Measurements from ENCODE around the gene NELFB.

Gene NELFB

DNA sequence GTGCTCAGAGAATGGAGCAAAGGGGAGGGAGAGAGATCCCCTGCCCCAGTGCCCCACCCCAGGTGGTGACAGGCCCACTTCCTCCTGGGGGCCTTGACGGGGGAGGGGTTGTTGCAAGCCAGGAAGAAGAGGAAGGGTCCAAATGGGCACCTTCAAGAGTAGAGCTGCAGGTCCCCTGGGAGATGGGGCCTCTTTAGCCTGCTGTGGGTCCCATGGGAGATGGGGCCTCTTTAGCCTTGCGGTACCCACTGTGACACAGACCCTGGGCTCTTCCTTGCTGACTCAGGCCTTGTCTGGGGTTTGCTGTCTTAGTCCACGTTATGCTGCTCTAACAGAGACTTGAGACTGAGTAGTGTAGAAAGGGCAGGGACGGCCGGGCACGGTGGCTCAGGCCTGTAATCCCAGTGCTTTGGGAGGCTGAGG, 12.8 kb downstream of the NELFB start:
- DNase-seq (ENCODE audit: low spot score) (no peak), FAIRE-seq (no peak)

- no peak for FAIRE-seq
- DNase-seq (ENCODE audit: low spot score), result no peak
Observed at GRCh38 chr9:137268538-137269201, 13.5 kb downstream of the NELFB start.

DNA sequence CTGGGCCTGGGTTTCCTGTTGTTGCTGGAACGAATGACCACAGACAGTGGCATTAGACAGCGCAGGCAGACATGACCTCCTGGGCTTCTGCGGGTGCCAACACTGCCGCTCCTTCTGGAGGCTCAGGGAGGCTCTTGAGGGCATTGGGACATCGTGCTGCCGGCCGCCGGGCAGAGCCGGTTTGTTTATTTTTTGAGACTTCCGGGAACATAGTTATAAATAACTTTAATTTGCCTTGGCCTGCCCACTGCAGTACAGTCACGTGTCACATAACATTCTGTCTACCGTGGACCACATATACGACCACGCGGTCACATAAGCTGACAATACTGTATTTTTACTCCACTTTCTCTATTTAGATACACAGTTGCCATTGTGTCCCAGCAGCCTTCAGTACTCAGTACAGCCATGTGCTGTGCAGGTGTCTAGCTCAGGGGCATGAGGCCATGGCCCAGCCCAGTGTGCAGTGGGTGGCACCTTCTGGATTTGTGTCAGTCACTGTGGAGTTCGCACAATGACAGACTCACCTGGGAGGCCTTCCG, 14.2 kb downstream of the NELFB start:
- no peak for FAIRE-seq

DNA sequence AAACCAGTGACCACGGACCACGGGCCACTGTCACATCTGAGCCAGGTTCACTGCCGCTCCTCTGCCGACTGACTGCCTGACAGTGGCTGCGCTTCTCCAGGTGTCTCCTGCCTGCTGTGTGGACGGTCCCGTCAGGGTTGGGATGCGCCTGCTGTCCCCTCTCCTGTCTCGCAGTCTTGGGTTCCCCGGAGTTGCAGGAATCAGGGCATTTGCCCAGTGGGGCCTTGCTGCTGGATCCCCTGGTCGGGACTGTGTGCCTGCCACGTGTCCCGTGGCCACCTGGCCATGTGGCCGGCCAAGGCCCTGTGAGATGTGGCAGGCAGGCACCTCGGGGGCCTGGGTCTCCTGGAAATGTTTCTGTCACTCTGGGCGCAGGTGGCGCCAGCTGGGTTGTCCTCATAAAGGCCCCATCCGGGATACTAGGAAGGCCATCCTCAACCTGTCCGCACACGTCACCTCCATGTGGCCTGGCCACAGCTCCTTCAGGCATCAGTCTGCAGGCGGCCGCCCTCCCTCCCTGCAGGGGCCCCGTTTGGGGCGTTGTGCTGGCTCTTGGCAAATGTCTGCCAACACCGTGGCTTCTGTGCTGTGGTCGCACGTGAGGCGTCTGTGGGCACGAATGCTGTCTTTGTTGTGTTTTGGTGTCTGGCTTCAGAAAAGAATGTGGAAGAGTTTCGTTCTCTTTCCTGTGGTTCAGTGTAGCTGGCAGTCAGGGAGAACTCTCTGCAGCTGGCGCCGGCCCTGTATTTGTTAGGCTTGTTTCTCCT, 16.0 kb downstream of the NELFB start:
- no peak for DNase-seq (ENCODE audit: low spot score)

More for the DNA sequence above, 14.2 kb downstream of the NELFB start:
- no peak for DNase-seq (ENCODE audit: low spot score)

DNA sequence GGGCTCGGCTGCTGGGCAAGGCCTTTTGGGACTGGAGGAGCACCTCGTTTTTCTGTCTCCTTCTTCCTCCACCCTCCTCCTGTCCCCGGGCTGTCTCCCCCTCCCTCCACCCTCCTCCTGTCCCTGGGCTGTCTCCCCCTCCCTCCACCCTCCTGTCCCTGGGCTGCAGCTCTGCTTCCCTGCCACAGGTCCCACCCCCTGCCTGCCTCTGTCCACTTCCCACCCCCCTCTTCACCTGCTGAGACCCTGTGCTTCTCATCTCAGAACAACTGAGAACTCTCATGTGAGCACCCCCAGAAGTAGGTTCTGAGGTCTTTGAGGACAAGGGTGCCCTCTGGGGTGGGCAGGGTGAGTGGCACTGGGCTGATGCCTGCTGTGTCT, 16.6 kb downstream of the NELFB start:
- FAIRE-seq, result no peak
- DNase-seq (ENCODE audit: low spot score), result no peak

More for the DNA sequence above, 16.0 kb downstream of the NELFB start:
- no peak for FAIRE-seq

GRCh38 chr9:137272241-137273094, 17.3 kb downstream of the NELFB start:
- FAIRE-seq (no peak), DNase-seq (ENCODE audit: low spot score) (no peak)

DNA sequence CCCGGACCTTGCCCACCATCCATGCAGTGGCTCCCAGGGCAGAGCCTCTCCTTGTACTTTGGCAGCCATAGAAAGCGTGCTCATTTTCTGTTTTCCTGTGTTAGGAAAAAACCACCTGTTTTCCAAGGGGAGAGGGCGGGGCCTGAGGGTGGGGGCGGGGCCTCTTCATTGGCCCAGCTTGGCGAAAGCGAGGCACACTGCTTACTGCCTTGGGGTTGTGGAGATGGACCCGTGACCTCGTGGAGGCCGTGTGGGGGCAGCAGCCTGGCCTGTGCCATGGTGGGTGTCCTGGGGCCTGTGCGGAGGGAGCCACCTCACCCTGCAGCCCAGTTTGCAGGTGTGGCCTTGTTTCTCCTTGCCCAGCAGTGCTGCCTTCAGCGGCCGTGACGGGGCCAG, 18.0 kb downstream of the NELFB start:
- DNase-seq (ENCODE audit: low spot score), result no peak

DNA sequence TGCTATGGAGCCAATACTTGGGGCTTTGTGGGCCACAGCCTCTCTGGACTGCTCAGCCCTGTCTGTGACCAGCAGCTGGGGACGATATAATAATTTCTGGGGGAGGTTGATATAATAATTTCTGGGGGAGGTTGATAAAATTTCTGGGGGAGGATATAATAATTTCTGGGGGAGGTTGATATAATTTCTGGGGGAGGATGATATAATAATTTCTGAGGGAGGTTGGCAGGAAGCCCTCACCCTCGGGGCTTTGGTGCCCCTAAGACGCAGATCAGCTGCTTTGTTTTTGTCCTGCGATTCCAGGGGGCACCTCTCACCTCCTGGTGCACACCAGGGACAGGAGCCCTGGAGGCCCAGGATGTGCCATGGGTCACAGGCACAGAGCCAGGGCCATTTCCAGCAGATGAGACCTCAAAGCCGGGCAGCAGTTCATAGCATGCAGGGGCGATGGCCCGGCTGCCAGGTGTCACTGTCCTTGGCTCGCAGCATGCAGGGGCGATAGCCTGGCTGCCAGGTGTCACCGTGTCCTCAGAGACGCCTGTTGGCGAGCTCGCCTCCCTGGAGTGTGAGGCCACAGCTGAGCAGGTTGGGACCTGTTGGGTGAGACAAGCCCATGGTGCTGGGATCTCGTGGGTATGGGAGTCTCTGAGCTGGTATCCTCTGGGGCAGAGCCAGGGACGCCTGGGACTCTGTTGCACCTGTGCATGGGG, 18.6 kb downstream of the NELFB start:
- FAIRE-seq (no peak), DNase-seq (ENCODE audit: low spot score) (no peak)

More for the DNA sequence above, 18.0 kb downstream of the NELFB start:
- no peak for FAIRE-seq

DNA sequence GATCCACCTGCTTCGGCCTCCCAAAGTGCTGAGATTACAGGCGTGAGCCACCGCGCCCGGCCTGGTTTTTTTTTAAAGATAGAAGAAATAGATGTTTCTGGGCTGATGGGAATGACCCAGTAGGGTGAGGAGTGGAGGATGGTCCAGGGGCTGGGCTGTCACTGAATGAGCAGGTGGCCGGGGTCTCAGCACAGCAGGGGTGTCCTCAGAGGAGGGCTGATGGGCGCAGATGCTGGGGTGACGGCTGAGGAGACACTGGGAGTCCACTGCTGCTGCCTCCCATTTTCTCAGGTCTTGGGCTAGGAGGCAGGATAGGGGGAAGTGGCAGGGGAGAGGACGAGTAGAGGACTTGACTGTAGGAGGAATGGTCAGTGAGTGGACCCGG, 20.1 kb downstream of the NELFB start:
- FAIRE-seq, result no peak
- DNase-seq (ENCODE audit: low spot score), result no peak

- FAIRE-seq (no peak), DNase-seq (ENCODE audit: low spot score) (no peak)
Observed at GRCh38 chr9:137275588-137276472, 20.7 kb downstream of the NELFB start.

DNA sequence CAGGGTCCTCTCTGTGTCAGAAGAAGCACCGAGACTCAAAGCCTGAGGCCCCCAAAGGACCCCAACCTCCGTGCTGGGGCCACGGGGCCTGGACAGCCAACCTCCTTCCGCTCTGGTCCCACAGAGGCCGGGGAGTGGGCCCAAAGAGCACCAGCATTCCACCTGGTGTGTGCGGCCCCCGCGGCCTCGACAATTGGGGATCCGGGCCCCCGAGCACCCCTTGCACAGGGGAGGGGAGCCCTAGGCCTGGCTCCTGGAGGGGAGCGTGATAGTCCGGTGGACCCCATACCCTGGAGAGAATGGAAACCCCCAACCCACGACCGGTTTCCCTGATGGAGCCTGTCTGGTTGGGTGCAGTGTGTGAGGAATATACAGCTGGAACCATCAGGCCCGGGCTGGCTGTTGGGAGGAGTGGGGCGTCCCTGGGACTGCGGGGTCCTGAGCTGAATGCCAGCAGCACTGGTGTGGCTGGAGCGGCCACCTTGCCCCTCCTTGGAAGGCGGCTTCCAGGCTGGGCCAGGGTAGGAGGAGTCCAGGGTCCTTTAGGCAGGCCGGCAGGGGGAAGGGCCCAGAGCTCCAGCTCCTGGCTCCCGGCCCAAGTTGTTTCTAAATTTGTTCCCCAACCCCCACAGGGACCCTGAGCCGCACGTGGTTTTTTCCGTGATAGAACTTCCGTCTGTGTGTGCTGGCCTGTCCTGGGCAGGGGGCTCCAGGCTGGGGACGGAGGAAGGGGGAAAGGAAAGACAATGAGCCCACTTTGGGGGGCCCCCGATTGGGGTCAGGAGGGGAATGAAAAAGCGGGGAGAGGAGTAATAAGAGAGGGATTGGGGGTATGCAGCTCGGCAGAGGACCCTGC, 21.6 kb downstream of the NELFB start:
- no peak for FAIRE-seq

DNA sequence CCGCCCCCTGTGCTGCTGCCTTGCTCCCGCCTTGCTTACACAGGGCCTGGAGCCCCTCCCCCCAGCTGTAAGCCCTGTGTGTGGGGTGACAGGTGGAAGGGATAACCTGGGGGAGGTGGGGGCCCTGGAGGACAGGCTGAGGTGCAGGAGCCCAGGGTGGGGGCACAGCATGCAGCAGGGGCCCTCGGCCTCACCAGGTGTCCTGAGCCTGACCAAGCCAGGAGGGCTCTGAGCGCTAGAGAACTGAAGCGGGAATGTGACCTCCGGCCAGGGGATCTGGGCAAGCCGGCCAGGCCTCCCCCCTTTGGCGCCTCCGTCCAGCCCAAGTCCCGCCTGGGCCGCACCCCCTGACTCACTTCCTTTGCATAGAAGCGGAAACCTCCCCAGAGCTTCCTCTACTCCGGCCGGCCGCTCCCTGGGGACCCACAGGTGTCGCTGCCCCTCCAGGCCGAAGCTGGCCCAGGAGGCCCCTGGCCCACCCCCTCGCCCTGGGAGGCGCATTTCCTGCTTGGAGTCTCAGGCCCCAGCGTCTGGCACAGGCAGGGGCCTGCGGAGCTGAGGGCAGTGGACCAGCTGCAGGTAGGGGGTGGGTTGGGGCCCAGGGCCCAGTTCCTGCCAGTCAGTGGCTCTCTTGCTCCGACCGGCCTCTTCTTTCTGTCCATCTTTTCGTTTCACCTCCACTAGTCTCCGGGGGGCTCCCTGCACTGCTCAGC, 22.4 kb downstream of the NELFB start, which contains the start of gene TOR4A:
Gene TOR4A, plus strand, starts transcription at position 398 of the 713 bp plus-strand sequence. CDS start 964 bp downstream, outside the sequence.
- no peak for FAIRE-seq
- DNase-seq (ENCODE audit: low spot score), result peak; percentile 91

More for the DNA sequence above, 21.6 kb downstream of the NELFB start:
- peak; percentile 80 for DNase-seq (ENCODE audit: low spot score)

- FAIRE-seq (no peak), DNase-seq (ENCODE audit: low spot score) (no peak)
Observed at GRCh38 chr9:137278061-137278701, 23.1 kb downstream of the NELFB start.

DNA sequence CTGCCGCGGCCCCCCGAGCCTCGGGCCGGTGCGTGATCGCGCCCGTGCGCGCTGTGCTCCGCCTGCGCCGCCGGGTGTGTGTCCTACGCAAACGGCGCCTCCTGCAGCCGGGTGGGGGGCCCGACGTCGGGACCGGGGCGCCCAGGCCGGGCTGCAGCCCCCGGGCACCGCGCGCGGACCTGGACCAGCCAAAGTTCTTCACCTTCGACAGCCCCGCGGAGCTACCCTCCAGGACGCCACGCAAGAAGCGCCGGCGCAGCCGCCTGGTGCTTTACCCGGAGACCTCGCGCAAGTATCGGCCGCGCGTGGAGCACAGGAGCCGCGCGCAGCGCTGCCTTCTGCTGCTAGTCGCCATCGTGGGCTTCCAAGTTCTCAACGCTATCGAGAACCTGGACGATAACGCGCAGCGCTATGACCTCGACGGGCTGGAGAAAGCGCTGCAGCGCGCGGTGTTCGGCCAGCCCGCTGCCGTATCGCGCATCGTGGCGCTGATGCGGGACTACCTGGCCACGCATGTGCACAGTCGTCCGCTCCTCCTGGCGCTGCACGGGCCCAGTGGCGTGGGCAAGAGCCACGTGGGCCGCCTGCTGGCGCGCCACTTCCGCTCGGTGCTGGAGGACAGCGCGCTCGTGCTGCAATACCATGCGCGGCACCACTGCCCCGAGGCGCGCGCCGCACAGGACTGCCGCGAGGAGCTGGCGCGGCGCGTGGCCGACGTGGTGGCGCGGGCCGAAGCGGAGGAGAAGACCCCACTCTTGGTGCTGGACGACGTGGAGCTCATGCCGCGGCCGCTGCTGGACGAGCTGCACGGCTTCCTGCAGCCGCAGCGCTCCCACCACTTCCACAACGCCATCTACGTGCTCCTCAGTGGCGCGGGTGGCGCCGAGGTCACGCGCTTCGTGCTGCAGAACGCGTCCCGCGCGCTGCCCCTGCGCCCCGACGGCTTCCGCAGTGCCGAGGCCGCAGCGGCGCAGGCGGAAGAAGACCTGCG, 23.9 kb downstream of the NELFB start:
- DNase-seq (ENCODE audit: low spot score), result no peak
- no peak for FAIRE-seq

DNA sequence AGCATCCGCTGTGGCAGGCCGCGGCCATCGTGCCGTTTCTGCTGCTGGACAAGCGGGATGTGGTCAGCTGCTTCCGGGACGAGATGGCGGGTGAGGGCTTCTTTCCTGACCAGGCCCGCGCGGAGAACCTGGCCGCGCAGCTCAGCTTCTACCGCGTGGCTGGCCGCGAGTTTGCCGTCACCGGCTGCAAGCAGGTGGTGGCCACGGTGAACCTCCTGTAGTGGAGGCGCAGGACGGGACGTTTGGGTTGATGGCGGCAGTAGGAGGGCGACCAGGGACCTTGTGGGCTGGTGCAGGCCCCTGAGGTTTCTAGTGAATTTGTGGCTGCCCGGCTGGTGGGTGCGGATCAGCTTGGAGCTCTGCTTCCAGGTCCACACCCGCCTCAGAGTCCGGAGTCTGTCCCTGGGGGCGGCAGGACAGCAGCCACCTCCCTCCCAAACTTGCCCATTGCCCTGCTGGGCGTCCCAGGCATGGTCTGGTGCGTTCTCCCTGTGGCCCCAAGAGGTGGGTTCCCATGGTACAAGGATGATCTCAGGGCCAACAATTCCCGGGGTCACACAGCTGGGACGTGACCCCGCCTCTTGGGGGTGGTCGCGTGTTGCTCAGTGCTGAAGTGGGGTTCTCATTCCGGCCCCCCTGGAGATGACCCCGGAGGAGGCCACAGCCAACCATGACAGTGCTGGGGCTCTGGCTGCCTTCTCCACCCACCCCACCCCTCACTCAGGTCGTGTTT, 24.8 kb downstream of the NELFB start:
- FAIRE-seq (no peak), DNase-seq (ENCODE audit: low spot score) (no peak)

Measured in urothelium cell line (cell line).